Measurements from ENCODE around the gene CDC37. TPM values are rescaled to one million over a fixed set of nuclear protein-coding genes. Genes with fewer than 3 reads are reported as not detected.
"Not testable (repeated sequence)": the region's sequence is repeated elsewhere in the genome, so short reads cannot be mapped to it uniquely, and the experiment has no call there.

Gene CDC37
- polyA plus RNA-seq, 1 experiment: 268 TPM

- Histone ChIP-seq H3K4me3 (ENCODE audit: low read depth, low read length) (no peak overlapping the region), H3K27ac (ENCODE audit: low read depth, low read length) (no peak overlapping the region), H3K9me3 (ENCODE audit: control insufficient read depth, insufficient read depth, low read length) (no peaks in the 10 kb centered on the region), H3K27me3 (ENCODE audit: control insufficient read depth, insufficient read depth, low read length) (no peaks in the 10 kb centered on the region)
- CTCF ChIA-PET: interaction anchor here (2.0 to 2.1 kb wide), 2 partner anchors 16 to 18 kb away, joined by 5 read pairs; no protein-coding TSS in a partner anchor
- DNase-seq (ENCODE audit: low read depth, low spot score): no peak
- POLR2A ChIA-PET: no interaction called here
- no peak for TF ChIP-seq CTCF (IDR thresholded peaks at IDR 0.05; ENCODE audit: low read depth, low read length)
These were observed 30.7 kb downstream of the CDC37 start for GRCh38 chr19:10372690-10373089.

GRCh38 chr19:10368101-10368803 lies 35.1 kb downstream of the CDC37 start:
- CTCF ChIA-PET: interaction anchor here (2.3 kb wide), 1 partner anchor 21 kb away, joined by 8 read pairs; no protein-coding TSS in a partner anchor
- no peak overlapping the region for H3K27ac ChIP-seq (ENCODE audit: low read depth, low read length)
- H3K9me3 ChIP-seq (ENCODE audit: control insufficient read depth, insufficient read depth, low read length): no peaks in the 10 kb centered on the region
- TF ChIP-seq CTCF (IDR thresholded peaks at IDR 0.05; ENCODE audit: low read depth, low read length): no peak
- H3K27me3 ChIP-seq (ENCODE audit: control insufficient read depth, insufficient read depth, low read length): no peaks in the 10 kb centered on the region
- no peak for DNase-seq (ENCODE audit: low read depth, low spot score)
- no peak overlapping the region for H3K4me3 ChIP-seq (ENCODE audit: low read depth, low read length)
- POLR2A ChIA-PET: no interaction called here

GRCh38 chr19:10366950-10367512 lies 36.3 kb downstream of the CDC37 start:
- ChIA-PET POLR2A (interaction anchor here (0.6 kb wide), 1 partner anchor 33 kb away, joined by 3 read pairs; no protein-coding TSS in a partner anchor), CTCF (interaction anchor here (0.7 kb wide), 1 partner anchor 81 kb away, joined by 4 read pairs; no protein-coding TSS in a partner anchor)
- DNase-seq (ENCODE audit: low read depth, low spot score); H3K9me3 ChIP-seq (ENCODE audit: control insufficient read depth, insufficient read depth, low read length); H3K4me3 ChIP-seq (ENCODE audit: low read depth, low read length); H3K27ac ChIP-seq (ENCODE audit: low read depth, low read length); H3K27me3 ChIP-seq (ENCODE audit: control insufficient read depth, insufficient read depth, low read length): not testable (repeated sequence)

- H3K9me3 ChIP-seq (ENCODE audit: control insufficient read depth, insufficient read depth, low read length): no peaks in the 10 kb centered on the region
- no peak for TF ChIP-seq CTCF (IDR thresholded peaks at IDR 0.05; ENCODE audit: low read depth, low read length)
- no peaks in the 10 kb centered on the region for H3K27me3 ChIP-seq (ENCODE audit: control insufficient read depth, insufficient read depth, low read length)
- H3K27ac ChIP-seq (ENCODE audit: low read depth, low read length): no peak overlapping the region
- no peak overlapping the region for H3K4me3 ChIP-seq (ENCODE audit: low read depth, low read length)
- no peak for DNase-seq (ENCODE audit: low read depth, low spot score)
- CTCF ChIA-PET: no interaction called here
- POLR2A ChIA-PET: no interaction called here
These were observed 37.8 kb downstream of the CDC37 start for GRCh38 chr19:10365518-10365917.

GRCh38 chr19:10364644-10365043 lies 38.7 kb downstream of the CDC37 start:
- H3K4me3 ChIP-seq (ENCODE audit: low read depth, low read length): no peak overlapping the region
- DNase-seq (ENCODE audit: low read depth, low spot score): no peak
- ChIA-PET CTCF (interaction anchor here (0.6 kb wide), 1 partner anchor 63 kb away, joined by 3 read pairs; no protein-coding TSS in a partner anchor), POLR2A (no interaction called here)
- H3K27ac ChIP-seq (ENCODE audit: low read depth, low read length): no peak overlapping the region
- no peaks in the 10 kb centered on the region for H3K27me3 ChIP-seq (ENCODE audit: control insufficient read depth, insufficient read depth, low read length)
- TF ChIP-seq CTCF (IDR thresholded peaks at IDR 0.05; ENCODE audit: low read depth, low read length): no peak
- H3K9me3 ChIP-seq (ENCODE audit: control insufficient read depth, insufficient read depth, low read length): no peaks in the 10 kb centered on the region

All from AG04450 (cell line).